ENCODE measurements around the gene WIPF1. TPM values are rescaled to one million over a fixed set of nuclear protein-coding genes. Genes with fewer than 3 reads are reported as not detected.

WIPF1 gene
- total RNA-seq, 1 donor from 2014 or later = 20.1 TPM

GRCh38 chr2:174627216-174627615 lies 29.6 kb upstream of the WIPF1 start:
- no peaks in the 10 kb centered on the region for H3K9me3 Mint-ChIP-seq
- no peak for DNase-seq (ENCODE audit: low read depth, low spot score)
- H3K4me1 Mint-ChIP-seq = no peaks in the 10 kb centered on the region

GRCh38 chr2:174624895-174625430 lies 27.4 kb upstream of the WIPF1 start:
- no peak for TF ChIP-seq CTCF (conservative IDR thresholded peaks at IDR 0.05)
- Mint-ChIP-seq H3K27ac (ENCODE audit: unreplicated experiment) (no peak overlapping the region), H3K36me3 (ENCODE audit: low read depth) (peaks cover 6% of the 10 kb centered on the region), H3K4me3 (no peak overlapping the region), H3K27me3 (ENCODE audit: low read depth) (no peaks in the 10 kb centered on the region), H3K9me3 (no peaks in the 10 kb centered on the region), H3K4me1 (no peaks in the 10 kb centered on the region)
- DNase-seq (ENCODE audit: low read depth, low spot score) = no peak

More at GRCh38 chr2:174627216-174627615, 29.6 kb upstream of the WIPF1 start:
- H3K27ac Mint-ChIP-seq (ENCODE audit: unreplicated experiment) = no peak overlapping the region
- peaks cover 6% of the 10 kb centered on the region for H3K36me3 Mint-ChIP-seq (ENCODE audit: low read depth)
- no peak overlapping the region for H3K4me3 Mint-ChIP-seq
- H3K27me3 Mint-ChIP-seq (ENCODE audit: low read depth) = no peaks in the 10 kb centered on the region
- TF ChIP-seq CTCF (conservative IDR thresholded peaks at IDR 0.05) = no peak

DNA sequence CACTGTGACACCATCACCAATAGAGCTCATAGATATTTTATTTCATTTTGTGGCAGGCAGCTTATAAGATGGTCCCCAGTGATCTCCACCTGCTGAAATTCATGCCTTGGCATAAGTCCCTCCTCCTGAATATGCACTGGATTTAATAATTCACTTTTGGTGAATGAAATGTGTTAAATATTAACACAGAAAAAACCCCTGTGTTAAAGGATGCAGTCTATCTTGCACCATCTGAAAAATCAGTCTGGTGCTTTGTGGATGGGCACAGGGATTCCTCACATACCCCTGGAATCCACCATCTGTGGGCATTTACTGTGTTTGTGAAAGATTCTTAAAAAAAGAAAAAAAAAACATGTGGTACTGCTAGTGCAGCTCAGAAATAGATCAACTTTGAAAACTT lies 26.1 kb upstream of the WIPF1 start:
- Mint-ChIP-seq H3K27ac (ENCODE audit: unreplicated experiment) (no peak overlapping the region), H3K4me3 (no peak overlapping the region), H3K27me3 (ENCODE audit: low read depth) (no peaks in the 10 kb centered on the region), H3K36me3 (ENCODE audit: low read depth) (peaks cover 3% of the 10 kb centered on the region), H3K9me3 (no peaks in the 10 kb centered on the region), H3K4me1 (no peaks in the 10 kb centered on the region)
- DNase-seq (ENCODE audit: low read depth, low spot score) = no peak
- TF ChIP-seq CTCF (conservative IDR thresholded peaks at IDR 0.05) = no peak

- Mint-ChIP-seq H3K4me3 (no peak overlapping the region), H3K9me3 (no peaks in the 10 kb centered on the region), H3K4me1 (no peaks in the 10 kb centered on the region), H3K27me3 (ENCODE audit: low read depth) (no peaks in the 10 kb centered on the region), H3K27ac (ENCODE audit: unreplicated experiment) (no peak overlapping the region), H3K36me3 (ENCODE audit: low read depth) (peaks cover 3% of the 10 kb centered on the region)
- DNase-seq (ENCODE audit: low read depth, low spot score) = no peak
- no peak for TF ChIP-seq CTCF (conservative IDR thresholded peaks at IDR 0.05)
Observed at GRCh38 chr2:174623106-174623637, 25.6 kb upstream of the WIPF1 start.

DNA sequence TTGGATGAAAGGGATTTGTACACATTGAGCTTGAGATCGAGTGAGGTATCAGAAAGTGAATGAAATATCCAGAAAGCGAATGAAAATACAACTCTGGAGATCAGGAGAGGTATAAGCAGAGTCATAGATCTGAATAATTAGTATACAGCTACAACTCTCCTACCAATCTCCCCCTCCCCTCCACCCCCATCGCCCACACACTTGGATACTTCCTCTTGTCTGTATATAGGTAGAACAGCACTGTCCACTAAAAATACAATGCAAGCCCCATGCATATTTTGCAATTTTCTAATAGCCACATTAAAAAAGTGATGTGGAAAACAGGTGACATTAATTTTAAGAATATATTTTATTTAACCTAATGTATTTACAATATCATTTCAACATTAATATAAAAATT lies 23.7 kb upstream of the WIPF1 start:
- Mint-ChIP-seq H3K27me3 (ENCODE audit: low read depth) (no peaks in the 10 kb centered on the region), H3K4me1 (no peaks in the 10 kb centered on the region), H3K36me3 (ENCODE audit: low read depth) (peaks cover under 1% of the 10 kb centered on the region), H3K27ac (ENCODE audit: unreplicated experiment) (no peak overlapping the region), H3K4me3 (no peak overlapping the region), H3K9me3 (no peaks in the 10 kb centered on the region)
- TF ChIP-seq CTCF (conservative IDR thresholded peaks at IDR 0.05) = no peak
- DNase-seq (ENCODE audit: low read depth, low spot score) = no peak
